Renal cortical epithelial cell (primary cell): Measurements from ENCODE around the gene NOD2. TPM values are rescaled to one million over a fixed set of nuclear protein-coding genes. Genes with fewer than 3 reads are reported as not detected.
A peak's percentile ranks its signal among the peaks of the same experiment; 100 is the strongest.

ENCODE experiments used
- DNase-seq: peaks from one replicate; pipeline ENCODE4 v3.0.0-alpha.2; 2011; ENCODE audit warnings: low read depth
- total RNA-seq: library from RNA; depleted of rRNA; stranded (reverse); fragments of >200 nt; gene quantifications from 2 replicates; pipeline ENCODE4 v1.2.3, GENCODE V29; 2014

NOD2 gene
- total RNA-seq, 1 donor from 2014 or later = 0.10 TPM

DNA sequence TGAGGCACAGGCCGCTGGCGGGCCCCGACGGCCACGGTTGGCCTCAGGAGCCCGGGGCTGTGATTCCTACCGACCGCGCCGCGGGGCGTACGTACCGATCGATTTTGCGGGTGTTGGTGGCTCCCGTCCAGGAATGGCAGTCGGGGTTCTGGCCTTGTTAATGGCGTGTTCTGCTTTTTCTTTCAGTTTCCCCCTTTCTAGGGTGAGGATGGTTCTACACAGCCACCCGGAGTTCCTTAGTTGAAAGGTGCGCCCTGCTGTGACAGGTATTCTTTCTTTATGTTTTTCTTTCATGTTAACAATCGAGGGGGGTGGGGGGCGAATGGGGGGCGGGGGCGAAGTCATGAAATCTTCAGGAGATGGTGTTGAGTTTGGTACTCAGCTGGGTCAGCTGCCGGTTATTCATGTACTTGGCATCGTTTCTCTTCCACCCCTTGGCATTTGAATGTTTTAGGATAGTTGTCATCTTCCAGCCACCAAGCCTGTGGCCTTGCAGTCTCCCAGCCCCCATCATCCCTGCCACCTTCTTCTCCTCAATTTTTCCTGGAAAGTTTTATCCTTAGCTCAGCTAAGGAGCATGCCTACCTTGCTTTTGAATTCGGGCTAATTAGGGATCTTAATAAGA lies 49.3 kb downstream of the NOD2 start:
- DNase-seq = peak; percentile 39

DNA sequence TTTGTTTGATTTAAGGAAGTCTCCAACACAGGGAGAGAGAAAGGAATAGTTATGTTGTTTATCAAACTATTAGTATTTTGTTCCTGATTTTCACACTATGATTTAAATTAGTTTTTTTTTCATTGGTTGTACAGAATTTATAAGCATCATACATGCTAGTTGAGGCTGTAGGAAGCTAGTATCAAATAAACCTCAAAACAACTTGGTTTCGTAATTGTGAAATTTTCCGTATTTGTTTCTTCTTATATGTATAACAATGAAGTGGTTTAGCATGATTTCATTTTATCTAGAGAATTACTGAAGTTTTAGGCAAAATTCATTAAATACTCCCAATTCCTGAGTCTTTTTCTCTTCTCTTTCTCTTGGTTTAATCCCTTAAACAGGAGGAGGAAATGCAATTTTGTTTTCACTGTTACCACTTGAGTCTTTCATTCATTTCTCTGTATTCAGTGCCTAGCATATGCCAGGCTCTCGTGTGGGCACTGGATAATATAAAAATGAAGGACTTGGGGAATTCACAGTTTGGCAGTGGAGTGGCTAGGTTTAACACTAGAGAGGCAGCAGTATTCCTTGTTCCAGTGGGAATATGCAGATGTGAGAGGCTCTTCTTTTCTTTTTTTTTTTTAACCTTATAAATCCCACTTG lies 50.3 kb downstream of the NOD2 start:
- no peak for DNase-seq

DNA sequence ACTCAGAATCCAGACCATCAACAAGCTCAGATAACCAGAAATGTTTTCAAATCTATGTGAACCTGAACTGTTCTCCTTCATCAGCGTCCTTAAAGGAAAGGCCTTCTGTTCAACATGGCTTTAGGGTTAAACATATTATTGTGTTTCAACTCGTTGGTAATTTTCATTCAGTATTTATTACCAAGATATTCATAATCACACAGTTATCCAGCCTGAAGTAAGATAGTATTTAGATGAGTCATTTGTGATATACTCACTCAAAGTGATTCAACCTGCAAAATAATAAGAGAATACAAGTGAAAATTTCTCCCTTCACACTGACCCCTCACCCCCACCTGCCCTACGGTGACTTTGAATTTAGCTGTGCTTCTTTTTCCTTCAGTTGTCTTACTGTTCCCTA lies 51.5 kb downstream of the NOD2 start:
- peak; percentile 19 for DNase-seq

DNA sequence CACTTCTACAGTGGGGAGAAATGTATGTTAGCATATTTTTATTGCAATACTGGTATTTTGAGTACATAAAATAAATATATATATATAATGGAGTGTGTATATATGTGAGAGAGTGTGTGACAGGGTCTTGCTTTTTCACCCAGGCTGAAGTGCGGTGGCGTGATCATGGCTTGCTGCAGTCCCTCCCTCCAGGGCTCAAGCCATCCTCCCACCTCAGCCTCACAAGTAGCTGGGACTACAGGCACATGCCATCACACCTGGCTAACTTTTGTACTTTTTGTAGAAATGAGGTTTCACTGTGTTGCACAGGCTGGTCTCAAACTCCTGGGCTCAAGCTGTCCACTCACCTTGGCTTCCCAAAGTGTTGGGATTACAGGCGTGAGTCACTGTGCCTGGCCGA lies 52.5 kb downstream of the NOD2 start:
- DNase-seq = no peak

DNA sequence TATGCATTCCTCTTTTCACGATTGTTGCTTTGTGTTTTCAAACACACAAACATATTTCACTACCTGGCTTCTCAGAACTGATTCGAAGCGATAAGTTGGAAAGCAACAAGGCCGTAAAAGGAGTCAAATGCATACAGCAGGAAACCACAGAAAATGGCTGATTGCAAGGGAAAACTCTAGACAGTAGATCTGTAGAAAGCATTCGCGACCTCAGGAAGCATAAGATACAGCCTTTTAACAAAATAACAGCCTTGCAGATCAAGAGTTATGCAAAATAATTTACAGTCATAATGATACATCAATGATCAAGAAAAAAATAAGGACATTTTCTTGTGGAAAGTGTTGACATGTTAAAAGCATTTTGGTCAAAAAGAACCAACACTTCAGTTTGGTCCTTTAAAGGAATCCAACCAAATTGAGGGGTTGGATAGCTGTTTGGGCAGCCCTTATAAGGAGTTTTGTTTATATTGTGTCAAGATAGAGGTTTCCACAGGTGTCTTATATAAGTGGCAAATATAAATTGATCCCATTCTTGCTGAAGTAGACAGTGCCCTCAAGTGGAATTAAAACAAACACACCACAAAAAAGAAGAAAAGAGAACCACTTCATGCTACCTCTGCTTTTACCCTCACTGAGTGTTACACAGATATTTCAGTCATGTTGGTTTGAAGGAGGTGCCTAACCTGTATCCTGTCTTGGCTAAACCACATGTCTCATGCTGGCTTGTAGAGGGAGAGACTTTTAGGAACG lies 54.0 kb downstream of the NOD2 start:
- DNase-seq = peak; percentile 45

DNA sequence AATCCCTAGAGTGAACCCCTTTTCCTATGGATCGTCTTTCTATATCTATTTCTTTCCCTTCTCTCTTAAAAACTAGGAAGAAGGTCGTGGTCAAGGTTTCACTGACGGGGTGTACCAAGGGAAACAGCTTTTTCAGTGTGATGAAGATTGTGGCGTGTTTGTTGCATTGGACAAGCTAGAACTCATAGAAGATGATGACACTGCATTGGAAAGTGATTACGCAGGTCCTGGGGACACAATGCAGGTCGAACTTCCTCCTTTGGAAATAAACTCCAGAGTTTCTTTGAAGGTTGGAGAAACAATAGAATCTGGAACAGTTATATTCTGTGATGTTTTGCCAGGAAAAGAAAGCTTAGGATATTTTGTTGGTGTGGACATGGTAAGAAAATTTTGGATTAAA lies 58.1 kb downstream of the NOD2 start:
- DNase-seq = no peak

DNA sequence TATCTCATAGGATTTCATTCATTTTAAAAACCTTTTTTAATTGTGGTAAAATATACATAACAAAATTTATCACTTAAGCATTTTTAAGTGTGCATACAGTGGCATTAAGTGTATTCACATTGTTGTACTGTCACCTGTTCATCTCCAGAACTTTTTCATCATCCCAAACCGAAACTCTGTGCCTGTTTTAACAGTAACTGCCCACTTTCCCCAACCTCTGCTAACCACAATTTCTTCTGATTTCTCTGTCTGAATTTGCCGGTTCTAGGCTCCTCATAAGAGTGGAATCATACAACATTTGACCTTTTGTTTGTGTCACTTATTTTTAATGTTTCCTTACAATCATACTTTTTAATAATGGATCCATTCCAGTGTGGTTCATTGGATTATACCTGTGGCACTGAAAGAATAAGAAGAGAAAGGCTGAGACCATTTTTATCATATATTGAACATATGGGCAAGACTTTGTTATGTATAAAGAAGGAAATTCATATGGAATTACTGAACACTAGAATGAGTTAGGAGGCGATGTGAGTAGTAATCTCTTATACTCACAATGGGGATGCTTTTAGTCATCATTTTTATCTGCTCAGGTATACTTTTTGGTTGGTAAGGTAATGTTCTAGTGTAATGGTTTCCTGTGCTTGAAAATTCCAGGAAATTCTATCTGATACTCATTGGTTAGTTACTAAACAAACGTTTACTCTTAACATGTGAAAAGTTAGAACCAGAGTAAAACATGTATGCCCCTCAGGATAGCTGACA lies 59.2 kb downstream of the NOD2 start:
- no peak for DNase-seq

DNA sequence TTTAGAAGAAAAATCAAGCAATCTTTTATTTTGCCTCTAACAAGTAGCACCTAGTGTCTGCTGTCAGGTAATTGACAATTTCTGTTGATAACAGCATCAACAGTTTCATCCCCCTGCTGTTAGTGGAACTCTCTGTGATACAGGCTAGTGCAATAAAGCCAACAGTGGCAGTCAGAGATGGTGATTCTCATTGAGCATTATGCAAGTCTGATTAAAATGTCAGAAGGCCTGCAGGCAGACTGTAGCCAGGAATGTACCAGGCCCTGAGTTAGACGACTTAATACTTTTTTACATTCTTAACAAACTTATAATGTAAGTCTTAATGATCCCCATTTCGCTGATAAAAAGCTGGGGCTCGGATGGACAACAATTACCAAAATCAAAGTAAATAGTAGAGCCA lies 63.1 kb downstream of the NOD2 start:
- no peak for DNase-seq

DNA sequence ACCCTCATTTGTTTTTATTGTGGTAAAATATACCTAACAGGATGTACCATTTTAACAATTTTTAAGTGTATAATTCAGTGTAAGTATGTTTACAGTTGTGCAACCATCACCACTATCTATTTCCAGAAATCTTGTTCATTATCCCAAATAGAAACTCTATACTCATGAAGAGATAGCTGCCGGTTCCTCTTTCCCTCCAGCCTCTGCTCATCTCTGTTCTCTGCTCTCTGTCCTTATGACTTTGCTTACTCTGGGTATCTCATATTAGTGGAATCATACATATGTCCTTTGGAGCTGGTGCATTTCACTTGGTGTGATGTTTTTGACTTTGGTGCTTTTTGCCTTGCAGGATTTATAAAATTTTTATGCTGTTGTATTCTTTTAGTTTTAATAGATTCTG lies 67.9 kb downstream of the NOD2 start:
- no peak for DNase-seq

DNA sequence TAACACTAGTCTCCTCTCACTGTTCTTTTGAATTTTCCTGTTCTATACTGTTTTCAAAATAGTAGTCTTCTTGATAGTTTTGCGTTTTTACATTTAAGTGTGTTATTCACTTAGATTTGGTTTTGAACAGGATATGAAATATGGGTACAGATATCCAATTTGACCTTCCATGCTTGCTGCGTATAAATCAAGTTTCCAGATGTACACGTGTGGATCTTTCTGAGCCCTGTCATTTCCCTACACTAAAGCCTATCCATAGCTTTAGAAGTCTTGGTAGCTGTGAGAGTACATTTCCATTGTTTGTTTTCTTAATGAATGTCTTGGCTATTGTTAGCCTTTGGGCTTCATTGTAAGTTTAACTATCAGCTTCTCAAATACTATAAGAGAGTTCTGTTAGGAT lies 68.8 kb downstream of the NOD2 start:
- no peak for DNase-seq

DNA sequence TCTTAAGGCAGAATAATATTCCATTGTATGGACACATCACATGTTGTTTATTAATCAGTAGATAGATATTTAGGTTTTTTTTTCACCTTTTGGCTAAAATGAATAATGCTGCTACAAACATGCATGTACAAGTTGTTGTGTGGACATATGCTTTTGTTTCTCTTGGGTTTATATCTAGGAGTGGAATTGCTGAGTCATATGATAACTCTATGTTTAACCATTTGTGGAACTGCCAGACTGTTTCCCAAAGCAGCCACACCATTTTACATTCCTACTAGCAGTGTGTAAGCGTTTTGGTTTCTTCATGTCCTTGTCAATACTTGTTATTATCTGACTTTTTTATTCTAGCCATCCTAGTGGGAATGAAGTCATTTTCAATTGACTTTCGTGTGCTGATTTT lies 69.8 kb downstream of the NOD2 start:
- DNase-seq = no peak

DNA sequence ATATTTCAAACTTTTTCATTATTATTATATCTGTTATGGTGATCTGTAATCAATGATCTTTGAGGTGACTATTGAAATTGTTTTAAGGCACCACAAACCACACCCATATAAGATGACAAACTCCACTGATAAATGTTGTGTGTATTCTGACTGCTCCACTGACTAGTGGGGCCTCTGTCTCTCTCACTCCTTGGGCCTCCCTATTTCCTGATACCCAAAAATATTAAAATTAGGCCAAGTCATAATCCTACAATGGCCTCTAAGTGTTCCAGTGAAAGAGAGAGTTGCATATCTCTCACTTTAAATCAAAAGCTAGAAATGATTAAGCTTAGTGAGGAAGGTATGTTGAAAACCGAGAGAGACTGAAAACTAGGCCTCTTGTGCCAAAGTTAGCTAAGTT lies 71.9 kb downstream of the NOD2 start:
- DNase-seq = no peak

DNA sequence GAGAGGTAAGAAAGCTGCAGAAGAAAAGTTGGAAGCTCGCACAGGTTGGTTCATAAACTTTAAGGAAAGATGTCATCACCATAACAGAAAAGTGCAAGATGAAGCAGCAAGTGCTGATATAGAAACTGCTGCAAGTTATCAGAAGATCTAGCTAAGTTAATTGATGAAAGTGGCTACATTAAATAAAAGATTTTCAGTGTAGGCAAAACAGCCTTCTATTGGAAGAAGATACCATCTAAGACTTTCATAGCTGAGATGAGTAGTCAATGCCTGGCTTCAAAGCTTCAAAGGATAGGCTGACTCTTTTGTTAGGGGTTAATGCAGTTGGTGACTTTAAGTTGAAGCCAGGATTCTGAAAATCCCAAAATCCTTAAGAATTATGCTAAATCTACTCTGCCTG lies 72.5 kb downstream of the NOD2 start:
- DNase-seq = no peak

DNA sequence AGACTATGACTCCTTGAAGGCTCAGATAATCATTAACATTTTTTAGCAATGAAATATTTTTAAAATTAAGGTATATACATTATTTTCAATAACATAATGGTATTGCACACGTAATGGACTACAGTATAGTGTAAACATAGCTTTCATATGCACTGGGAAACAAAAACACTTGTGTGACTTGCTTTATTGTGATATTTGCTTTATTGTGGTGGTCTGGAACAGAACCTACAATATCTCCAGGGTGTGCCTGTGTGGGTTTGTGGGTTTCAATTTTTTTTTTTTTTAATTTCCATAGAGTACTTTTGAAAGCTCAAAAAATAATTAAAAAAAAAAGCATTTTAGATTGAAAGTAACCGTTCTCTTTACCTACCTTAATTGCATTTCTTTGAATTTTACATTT lies 73.8 kb downstream of the NOD2 start:
- no peak for DNase-seq

DNA sequence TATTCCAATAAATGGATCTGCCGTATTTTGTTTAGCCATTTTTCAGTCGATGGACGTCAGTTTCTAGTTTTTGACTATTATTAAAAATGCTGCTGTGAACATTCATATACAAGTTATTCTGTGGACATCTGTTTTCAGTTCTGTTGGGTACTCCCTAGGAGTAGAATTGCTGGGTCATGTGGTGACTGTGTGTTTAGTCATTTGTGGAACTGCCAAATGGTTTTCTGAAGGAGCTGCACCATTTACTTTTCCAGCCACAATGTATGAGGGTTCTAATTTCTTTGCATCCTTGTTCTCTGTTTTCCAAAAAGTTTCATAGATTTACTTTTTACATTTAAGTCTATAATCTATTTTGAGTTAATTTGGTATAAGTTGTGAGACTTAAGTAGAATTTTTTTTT lies 78.0 kb downstream of the NOD2 start:
- no peak for DNase-seq

DNA sequence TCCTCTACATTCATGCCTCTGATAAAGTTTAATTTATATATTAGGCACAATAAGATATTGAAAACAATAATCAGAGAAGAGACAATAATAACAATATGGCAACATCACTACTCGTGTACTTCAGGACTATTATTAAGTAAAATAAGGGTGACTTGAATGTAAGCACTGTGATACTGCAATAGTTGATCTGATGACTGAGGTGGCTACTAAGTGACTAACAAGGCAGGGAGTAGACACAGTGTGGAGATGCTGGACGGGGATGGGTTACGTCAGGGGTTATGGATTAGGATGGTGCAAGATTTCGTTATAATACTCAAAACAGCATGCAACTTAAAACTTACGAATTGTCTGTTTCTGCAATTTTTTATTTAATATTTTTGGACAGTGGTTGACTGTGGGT lies 81.0 kb downstream of the NOD2 start:
- DNase-seq = no peak

DNA sequence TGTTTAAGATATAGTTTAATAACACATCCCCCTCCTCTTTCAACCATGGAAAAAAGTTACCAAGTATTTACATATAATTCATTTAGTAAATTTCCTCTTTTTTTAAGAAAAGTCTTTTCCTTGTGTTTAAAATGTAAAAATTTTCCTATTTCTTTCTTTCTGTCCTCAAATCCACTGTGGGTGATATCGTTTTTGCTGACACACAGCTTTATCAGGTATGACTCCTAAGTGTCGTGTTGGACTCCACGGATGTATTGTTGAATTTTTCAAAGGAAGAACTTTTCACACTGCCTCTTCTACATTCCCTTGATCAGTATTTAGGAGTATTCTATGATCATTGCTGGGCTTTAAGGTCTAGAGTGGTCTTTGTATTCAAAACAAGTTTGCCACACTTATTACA lies 81.6 kb downstream of the NOD2 start:
- DNase-seq = no peak

DNA sequence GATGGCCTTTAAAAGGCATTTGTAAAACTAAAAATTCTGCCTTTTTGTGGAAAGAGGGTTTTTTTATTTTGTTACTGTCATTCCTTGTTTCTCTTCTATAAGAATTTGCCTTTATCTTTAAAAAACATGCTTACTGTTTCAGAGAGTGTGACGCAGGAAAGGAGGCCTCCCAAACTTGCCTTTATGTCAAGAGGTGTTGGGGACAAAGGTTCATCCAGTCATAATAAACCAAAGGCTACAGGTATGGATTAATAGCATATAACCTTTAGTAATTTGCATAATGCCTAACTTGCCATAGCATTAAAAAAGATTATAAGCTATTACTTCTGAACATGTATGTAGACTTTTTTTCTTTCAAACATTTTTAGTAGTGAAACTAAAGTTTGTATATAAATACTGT lies 82.6 kb downstream of the NOD2 start:
- DNase-seq = no peak

DNA sequence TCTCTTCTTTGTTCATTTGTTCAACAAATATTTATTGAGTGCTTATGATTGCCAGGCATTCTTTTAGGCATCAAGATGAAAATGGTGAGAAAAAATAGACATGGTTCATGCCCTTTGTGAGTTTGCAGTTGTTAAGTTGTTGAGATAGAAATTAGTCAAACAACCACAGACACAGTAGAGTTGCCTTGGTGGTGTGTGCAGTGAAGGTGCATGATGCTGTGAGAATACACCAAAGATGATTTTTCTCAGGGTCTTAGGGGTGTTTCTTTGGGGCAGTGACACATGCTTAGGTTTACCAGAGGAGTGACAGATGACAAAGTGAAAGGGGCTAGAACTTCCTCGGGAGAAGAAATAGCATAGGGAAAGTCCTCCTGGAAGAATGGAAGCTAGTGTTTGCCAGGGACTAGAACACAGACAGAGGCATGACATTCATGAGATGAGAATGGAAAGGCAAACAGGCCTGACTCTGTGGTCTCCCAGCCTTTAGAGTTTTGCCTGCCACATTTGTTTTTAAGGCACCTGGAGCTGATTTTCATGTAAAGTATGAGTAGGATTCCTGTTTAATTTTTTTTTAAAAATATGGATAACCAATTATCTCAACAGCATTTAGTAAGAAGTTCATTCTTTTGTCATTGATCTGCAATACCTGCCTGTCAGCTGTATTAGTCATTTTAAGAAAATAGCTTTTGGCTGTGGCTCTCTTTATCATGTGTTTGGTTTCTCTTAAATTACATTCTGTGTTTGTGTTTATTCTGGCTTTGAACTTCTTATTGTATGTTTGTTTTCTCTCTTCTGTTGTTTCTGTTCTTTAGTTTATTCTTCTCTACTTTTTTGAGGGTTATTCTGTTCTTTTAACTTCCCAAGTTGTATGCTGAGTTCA lies 85.1 kb downstream of the NOD2 start:
- no peak for DNase-seq

DNA sequence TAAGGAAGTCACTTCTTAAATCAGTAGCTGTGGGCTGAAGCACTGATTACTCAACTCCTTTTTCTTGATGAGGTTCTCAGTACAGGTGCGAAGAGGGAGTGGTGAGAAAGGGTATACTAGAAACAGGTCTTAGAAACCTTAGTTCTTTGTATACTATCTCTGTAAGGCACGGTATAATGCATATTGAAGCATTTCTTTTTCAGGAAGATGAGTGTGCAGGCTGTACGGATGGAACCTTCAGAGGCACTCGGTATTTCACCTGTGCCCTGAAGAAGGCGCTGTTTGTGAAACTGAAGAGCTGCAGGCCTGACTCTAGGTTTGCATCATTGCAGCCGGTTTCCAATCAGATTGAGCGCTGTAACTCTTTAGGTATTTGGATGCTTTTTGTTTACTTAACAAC lies 87.6 kb downstream of the NOD2 start:
- no peak for DNase-seq

DNA sequence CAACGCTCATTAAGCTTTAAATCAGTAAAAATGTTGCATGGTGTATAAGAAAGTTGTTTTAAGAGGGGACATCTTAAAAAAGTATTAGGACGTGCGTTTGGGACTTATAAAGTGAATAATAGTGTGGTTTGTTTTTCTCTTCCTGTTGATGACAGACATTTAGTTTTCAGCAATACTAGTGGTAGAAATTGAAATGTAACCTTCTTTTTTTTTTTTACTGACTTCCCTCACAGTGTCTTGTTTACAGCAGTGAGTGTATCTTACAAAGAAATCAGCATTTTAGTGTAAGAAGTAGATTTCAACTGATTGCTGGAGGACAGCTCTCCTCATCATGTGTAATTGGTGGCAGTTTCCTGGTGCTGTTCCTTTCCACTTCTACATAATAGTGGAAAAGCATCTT lies 88.1 kb downstream of the NOD2 start:
- DNase-seq = no peak
